OCI-LY1 (cell line): ENCODE measurements around the gene PTGFRN.

ENCODE experiments used
- EZH2 ChIP-seq: fragments of 200-600 bp; sonication (generic), shearing (Covaris generic); IDR thresholded peaks from 2 replicates; pipeline ENCODE4 v1.8.0; 2017; ENCODE audit warnings: borderline replicate concordance, mixed run types, mild to moderate bottlenecking, antibody characterized with exemption, low read length, moderate library complexity, mixed read lengths
- TF ChIP-seq, protein P1 (sequence below): fragments of 200-600 bp; sonication (generic), shearing (Covaris generic); IDR thresholded peaks from 2 replicates; pipeline ENCODE4 v1.5.1; 2017; ENCODE audit warnings: mild to moderate bottlenecking, antibody characterized with exemption, low read length, moderate library complexity, mixed read lengths

DNA sequence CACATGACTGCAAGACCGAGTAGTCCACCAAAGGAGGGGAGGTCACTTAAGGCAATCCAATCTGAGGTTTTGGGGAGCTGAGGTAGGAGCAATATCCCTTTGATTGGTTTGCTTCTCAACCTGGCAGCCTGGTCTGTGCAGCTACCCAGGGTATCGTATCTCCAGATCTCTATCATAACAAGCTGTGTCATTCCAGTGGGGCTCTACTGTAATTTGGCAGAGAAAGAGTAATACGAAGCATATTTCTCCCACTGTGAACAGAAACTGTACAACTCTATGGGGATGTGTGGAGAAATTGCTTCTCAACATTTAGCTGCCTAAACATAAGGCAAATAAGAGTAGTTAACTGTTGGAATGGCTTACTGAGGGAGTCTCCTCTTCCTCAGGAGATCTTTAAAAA lies 112.4 kb downstream of the PTGFRN start:
- TF ChIP-seq, protein P1, sequence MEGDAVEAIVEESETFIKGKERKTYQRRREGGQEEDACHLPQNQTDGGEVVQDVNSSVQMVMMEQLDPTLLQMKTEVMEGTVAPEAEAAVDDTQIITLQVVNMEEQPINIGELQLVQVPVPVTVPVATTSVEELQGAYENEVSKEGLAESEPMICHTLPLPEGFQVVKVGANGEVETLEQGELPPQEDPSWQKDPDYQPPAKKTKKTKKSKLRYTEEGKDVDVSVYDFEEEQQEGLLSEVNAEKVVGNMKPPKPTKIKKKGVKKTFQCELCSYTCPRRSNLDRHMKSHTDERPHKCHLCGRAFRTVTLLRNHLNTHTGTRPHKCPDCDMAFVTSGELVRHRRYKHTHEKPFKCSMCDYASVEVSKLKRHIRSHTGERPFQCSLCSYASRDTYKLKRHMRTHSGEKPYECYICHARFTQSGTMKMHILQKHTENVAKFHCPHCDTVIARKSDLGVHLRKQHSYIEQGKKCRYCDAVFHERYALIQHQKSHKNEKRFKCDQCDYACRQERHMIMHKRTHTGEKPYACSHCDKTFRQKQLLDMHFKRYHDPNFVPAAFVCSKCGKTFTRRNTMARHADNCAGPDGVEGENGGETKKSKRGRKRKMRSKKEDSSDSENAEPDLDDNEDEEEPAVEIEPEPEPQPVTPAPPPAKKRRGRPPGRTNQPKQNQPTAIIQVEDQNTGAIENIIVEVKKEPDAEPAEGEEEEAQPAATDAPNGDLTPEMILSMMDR, result no peak
- no peak for TF ChIP-seq EZH2
